Activated B cell treated with CpG ODN at 0.5 μM for 24 hours (primary cell): ENCODE measurements around the gene TFIP11. TPM values are rescaled to one million over a fixed set of nuclear protein-coding genes. Genes with fewer than 3 reads are reported as not detected.

Experiments
- ATAC-seq: fragments of 200-7000 bp; cut with Tn5 transposase; one replicate; pipeline ENCODE4 v1.10.0; 2021; ENCODE audit warnings: low read depth, mild to moderate bottlenecking, moderate library complexity
- CTCF ChIA-PET: fragments of 350-600 bp; sonication (Branson Sonifier 250); formaldehyde crosslinking; loops from one replicate; lab custom pipeline; 2021; ENCODE audit warnings: antibody characterized with exemption; lab: Charles Lee
- POLR2A ChIA-PET: fragments of 350-600 bp; sonication (Branson Sonifier 250); formaldehyde crosslinking; loops from one replicate; lab custom pipeline; 2021; ENCODE audit warnings: antibody characterized with exemption; lab: Charles Lee
- DNase-seq: peaks from one replicate; pipeline ENCODE4 v3.0.0; 2022
- H3K27ac Mint-ChIP-seq: one replicate; pipeline ENCODE4 v1.8.0; 2020; ENCODE audit warnings: mixed read lengths
- H3K27me3 Mint-ChIP-seq: one replicate; pipeline ENCODE4 v1.8.0; 2021; ENCODE audit warnings: mixed read lengths
- H3K36me3 Mint-ChIP-seq: one replicate; pipeline ENCODE4 v1.8.0; 2021; ENCODE audit warnings: low read depth, mixed read lengths
- H3K4me1 Mint-ChIP-seq: one replicate; pipeline ENCODE4 v1.8.0; 2021; ENCODE audit warnings: mixed read lengths
- H3K4me3 Mint-ChIP-seq: one replicate; pipeline ENCODE4 v1.8.0; 2020; ENCODE audit warnings: mild to moderate bottlenecking, mixed read lengths
- H3K9me3 Mint-ChIP-seq: one replicate; pipeline ENCODE4 v1.8.0; 2020; ENCODE audit warnings: mixed read lengths
- CTCF ChIP-seq: fragments of 200-600 bp; IDR thresholded peaks from one replicate; pipeline ENCODE4 v1.8.0; 2022; ENCODE audit warnings: antibody characterized with exemption, mild to moderate bottlenecking
- intact Hi-C: fragments of 100-400 bp; cut with micrococcal nuclease; formaldehyde crosslinking; loops from one replicate; pipeline ENCODE4 v1.15.1; 2024
- total RNA-seq: library from RNA; stranded (reverse); gene quantifications from 2 replicates; pipeline ENCODE4 v1.2.3, GENCODE V29; 2022

Gene TFIP11
- total RNA-seq, 1 donor from 2014 or later: 59.0 TPM

GRCh38 chr22:26515931-26516330, 3.7 kb upstream of the TFIP11 start:
- ChIA-PET CTCF (interaction anchor here (1.3 kb wide), 1 partner anchor 17 kb away, joined by 3 read pairs; no protein-coding TSS in a partner anchor), POLR2A (no interaction called here)
- Mint-ChIP-seq H3K4me1 (peaks cover 28% of the 10 kb centered on the region), H3K36me3 (peaks cover 12% of the 10 kb centered on the region), H3K27me3 (no peaks in the 10 kb centered on the region), H3K4me3 (no peak overlapping the region), H3K27ac (no peak overlapping the region), H3K9me3 (no peaks in the 10 kb centered on the region)
- DNase-seq (no peak), ATAC-seq (no peak)
- TF ChIP-seq CTCF: no peak
- intact Hi-C loops: no loop called here

DNA sequence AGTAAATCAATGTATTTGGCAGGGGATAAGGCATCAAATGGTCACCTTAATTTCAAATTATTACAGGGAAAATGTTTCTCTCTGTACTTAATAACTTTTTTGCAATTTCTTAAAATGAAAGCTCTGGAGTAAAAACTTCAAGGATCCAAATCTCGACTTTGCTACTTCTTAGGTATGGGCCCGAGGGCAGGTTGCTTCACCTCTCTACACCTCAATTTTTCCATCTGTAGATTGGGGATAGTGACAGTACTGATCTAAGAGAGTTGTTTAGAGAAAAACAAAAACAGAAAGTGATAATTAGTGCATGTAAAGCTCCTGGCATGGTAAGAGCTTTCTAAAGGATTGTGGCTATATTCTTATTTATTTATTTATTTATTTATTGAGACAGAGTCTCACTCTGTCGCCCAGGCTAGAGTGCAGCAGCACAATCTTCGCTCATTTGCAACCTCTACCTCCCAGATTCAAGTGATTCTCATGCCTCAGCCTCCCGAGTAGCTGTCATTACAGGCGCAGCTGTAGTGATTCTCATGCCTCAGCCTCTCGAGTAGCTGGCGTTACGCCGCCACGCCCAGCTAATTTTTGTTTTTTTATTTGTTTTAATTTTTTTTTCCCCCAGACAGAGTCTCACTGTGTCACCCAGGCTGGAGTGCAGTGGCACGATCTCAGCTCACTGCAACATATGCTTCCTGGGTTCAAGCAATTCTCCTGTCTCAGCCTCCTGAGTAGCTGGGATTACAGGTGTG, 2.3 kb upstream of the TFIP11 start:
- CTCF ChIA-PET: interaction anchor here (1.5 kb wide), 1 partner anchor 8 kb away, joined by 3 read pairs; no protein-coding TSS in a partner anchor
- Mint-ChIP-seq H3K27me3 (no peaks in the 10 kb centered on the region), H3K27ac (no peak overlapping the region), H3K36me3 (peaks cover 23% of the 10 kb centered on the region), H3K4me3 (no peak overlapping the region), H3K4me1 (peaks cover 37% of the 10 kb centered on the region), H3K9me3 (no peaks in the 10 kb centered on the region)
- TF ChIP-seq CTCF: no peak
- no peak for ATAC-seq
- POLR2A ChIA-PET: interaction anchor here (0.7 to 3.7 kb wide), 2 partner anchors 30 to 145 kb away, joined by 3 to 37 read pairs; partner anchors contain the start of genes HPS4 and SRRD
- DNase-seq: no peak
- intact Hi-C loops: no loop called here

DNA sequence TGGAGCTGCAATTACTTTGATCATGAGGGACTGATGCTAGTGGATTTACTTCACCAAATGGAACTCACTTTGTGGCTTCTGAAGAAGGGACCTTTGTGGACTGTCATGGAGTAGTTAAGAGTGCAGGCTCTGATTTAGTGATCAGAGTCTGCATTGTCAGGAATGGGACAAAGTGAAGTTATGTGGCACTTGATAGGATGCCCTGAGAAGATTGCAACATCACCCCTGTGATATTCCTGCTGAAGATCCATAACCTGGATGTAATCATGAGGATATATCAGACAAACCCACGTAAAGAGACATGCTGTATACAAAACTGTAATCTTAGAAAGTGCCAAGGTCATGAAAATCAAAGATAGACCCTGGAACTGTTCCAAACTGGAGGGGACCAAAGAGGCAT, 1.6 kb upstream of the TFIP11 start:
- Mint-ChIP-seq H3K4me3 (no peak overlapping the region), H3K27me3 (no peaks in the 10 kb centered on the region), H3K36me3 (peaks cover 31% of the 10 kb centered on the region), H3K4me1 (peaks cover 39% of the 10 kb centered on the region), H3K27ac (no peak overlapping the region), H3K9me3 (no peaks in the 10 kb centered on the region)
- CTCF ChIA-PET: no interaction called here
- POLR2A ChIA-PET: interaction anchor here (3.7 kb wide), 1 partner anchor 30 kb away, joined by 37 read pairs; the partner anchor contains the start of genes HPS4 and SRRD
- intact Hi-C loops: loop anchor here (2.0 kb wide), 1 partner anchor 85 kb away; the partner anchor contains the start of gene ASPHD2
- DNase-seq (no peak), ATAC-seq (no peak)
- TF ChIP-seq CTCF: no peak

DNA sequence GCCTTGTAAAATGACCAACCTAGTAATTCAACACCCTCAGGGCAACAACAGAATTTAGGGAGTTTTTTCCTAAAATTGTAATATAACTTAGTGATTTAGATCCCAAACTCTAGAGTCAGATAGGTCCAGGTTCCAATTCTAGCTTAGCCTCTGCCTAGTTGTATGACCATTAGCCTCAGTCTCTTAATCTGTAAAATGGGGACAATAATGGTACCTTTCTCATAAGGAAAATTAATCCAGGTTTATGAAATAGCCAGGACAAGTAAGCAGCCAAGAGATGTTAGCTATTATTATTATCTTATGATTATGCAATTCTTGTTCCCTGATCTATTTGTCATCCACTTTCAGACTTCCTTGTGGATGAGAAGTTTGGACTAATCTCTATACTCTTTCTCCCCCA, 4.1 kb downstream of the TFIP11 start:
- POLR2A ChIA-PET: interaction anchor here (0.9 kb wide), 1 partner anchor 26 kb away, joined by 3 read pairs; no protein-coding TSS in a partner anchor
- intact Hi-C loops: loop anchor here (10.0 kb wide), 1 partner anchor 1407 kb away; the partner anchor contains the start of gene PITPNB
- Mint-ChIP-seq H3K36me3 (peaks cover 76% of the 10 kb centered on the region), H3K27ac (no peak overlapping the region), H3K4me1 (peaks cover 44% of the 10 kb centered on the region), H3K9me3 (no peaks in the 10 kb centered on the region), H3K27me3 (no peaks in the 10 kb centered on the region), H3K4me3 (no peak overlapping the region)
- TF ChIP-seq CTCF: no peak
- ATAC-seq (no peak), DNase-seq (no peak)
- CTCF ChIA-PET: no interaction called here

DNA sequence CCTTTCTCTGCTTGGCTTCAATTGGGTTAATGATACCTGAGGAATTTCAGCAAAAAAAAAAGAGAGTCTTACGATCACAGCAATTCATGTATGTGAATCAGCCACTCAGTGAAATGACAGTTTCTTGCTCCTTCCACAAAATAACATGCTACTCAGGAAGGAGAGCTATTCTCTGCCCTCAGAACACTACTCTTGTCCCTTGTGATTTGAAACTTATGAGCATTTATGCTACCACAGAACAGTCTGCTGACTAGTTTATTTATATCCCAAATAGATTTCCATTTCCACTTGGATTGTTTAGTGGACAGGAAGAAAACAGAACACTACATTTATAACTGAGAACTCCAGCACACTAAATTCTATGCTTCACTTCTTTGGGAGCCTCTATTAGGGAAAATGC, 8.5 kb downstream of the TFIP11 start:
- POLR2A ChIA-PET: interaction anchor here (1.7 to 2.4 kb wide), 2 partner anchors 9 to 20 kb away, joined by 11 to 13 read pairs; partner anchors contain the start of genes HPS4, SRRD and TFIP11
- TF ChIP-seq CTCF: no peak
- H3K4me3 Mint-ChIP-seq: no peak overlapping the region
- no peaks in the 10 kb centered on the region for H3K27me3 Mint-ChIP-seq
- ATAC-seq: no peak
- DNase-seq: no peak
- H3K9me3 Mint-ChIP-seq: no peaks in the 10 kb centered on the region
- peaks cover 17% of the 10 kb centered on the region for H3K4me1 Mint-ChIP-seq
- peaks cover 84% of the 10 kb centered on the region for H3K36me3 Mint-ChIP-seq
- peak overlapping the region; percentile 78 for H3K27ac Mint-ChIP-seq
- intact Hi-C loops: loop anchor here (10.0 kb wide), 1 partner anchor 1411 kb away; the partner anchor contains the start of gene PITPNB
- CTCF ChIA-PET: interaction anchor here (0.7 to 2.3 kb wide), 9 partner anchors 10 to 162 kb away, joined by 3 to 15 read pairs (median 4); partner anchors contain the start of genes HPS4 and SRRD
